Measurements from ENCODE around the gene HGS. TPM values are rescaled to one million over a fixed set of nuclear protein-coding genes. Genes with fewer than 3 reads are reported as not detected.

HGS gene
- total RNA-seq, 2 donors from 2014 or later = 60.7 to 66.9 TPM

DNA sequence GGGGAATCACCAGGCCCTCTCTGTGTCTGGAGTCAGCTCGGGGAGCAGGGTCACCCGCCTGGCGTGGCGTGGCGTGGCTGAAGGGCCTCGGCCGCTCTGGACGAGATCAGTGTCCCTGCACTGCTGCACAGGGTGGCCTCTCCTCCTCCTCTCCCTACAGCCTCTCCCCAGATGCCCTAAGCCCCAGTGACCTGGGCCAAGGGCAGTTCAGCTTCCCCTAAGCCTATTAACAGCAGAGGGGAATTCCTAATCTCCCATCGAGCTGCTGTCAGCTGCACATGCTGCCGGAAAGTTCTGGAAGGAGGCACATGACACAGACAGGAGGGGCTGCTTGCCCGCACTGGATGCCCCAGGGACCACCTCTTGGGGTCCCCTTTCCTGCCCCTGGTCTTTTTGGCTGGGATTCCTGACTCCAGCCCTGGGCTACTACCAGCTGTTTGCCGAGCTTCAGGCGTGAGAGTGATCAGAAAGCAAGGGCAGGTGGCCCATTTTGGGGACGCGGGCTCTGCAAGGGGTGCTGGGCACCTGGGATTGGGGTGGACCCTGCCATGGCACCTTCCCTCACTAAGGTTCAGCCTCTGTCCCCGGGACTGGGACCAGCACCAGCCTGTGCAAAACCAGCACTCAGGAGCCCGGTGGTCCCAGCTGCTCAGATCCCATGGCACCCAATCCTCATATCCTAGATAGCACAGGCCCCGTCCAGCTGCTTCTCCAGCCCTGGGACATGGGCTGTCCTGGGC lies 28.3 kb upstream of the HGS start:
- TF ChIP-seq POLR2A (IDR thresholded peaks at IDR 0.05) = no peak
- TF ChIP-seq, protein P1, sequence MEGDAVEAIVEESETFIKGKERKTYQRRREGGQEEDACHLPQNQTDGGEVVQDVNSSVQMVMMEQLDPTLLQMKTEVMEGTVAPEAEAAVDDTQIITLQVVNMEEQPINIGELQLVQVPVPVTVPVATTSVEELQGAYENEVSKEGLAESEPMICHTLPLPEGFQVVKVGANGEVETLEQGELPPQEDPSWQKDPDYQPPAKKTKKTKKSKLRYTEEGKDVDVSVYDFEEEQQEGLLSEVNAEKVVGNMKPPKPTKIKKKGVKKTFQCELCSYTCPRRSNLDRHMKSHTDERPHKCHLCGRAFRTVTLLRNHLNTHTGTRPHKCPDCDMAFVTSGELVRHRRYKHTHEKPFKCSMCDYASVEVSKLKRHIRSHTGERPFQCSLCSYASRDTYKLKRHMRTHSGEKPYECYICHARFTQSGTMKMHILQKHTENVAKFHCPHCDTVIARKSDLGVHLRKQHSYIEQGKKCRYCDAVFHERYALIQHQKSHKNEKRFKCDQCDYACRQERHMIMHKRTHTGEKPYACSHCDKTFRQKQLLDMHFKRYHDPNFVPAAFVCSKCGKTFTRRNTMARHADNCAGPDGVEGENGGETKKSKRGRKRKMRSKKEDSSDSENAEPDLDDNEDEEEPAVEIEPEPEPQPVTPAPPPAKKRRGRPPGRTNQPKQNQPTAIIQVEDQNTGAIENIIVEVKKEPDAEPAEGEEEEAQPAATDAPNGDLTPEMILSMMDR (IDR thresholded peaks at IDR 0.05) = no peak
- H3K27ac ChIP-seq = no peak overlapping the region
- no peaks in the 10 kb centered on the region for H3K27me3 ChIP-seq
- ATAC-seq = no peak
- WGBS, 2 donors = 35 to 70% methylated on average over 5 to 18 of the region's 18 CpGs
- peaks cover 18% of the 10 kb centered on the region for H3K4me1 ChIP-seq
- DNase-seq = no peak
- H3K9me3 ChIP-seq = no peaks in the 10 kb centered on the region
- intact Hi-C loops (cut with DNase I) = no loop called here
- H3K36me3 ChIP-seq (replicated peaks in 1 of 2; ENCODE audit: insufficient read depth in 1 of 2, low read depth in 2 of 2) = no peaks in the 10 kb centered on the region
- no peak overlapping the region for H3K4me3 ChIP-seq

DNA sequence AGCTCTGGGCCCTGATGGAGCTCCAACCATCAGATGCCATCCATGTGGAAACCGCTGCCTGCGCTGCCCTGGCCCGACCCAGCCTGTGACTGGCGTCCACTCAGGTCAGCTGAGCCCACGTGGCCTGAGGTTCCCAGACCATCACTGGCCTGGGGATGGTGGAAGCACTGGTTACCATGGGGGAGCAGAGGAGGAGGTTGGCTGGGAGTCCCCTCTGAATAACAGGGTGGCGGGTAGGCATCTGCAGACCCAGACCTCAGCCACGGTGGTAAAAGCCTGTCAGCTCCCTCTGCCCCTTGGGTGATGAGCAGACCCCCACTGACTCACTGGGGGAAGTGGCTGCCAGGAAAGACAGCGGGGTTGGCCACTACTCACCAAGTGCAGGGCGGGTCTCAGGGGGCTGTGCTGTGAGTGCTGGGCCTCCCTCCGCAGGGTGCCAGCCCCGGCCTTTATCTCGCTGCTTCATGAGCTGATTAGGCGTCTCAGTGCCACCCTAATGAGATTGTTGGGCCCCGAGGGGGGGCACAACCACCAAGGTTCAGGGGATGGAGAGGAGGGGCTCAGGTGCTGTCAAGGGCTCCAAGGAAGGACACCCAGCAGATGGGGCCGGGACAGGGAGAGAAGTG lies 27.6 kb upstream of the HGS start, which contains the start of gene PDE6G:
Gene PDE6G, minus strand, starts transcription at position 425 of the 626 bp plus-strand sequence. CDS start 3,237 bp downstream, outside the sequence.
- no peak within 1 kb of the TSS for H3K27ac ChIP-seq
- no peak for ATAC-seq
- H3K27me3 ChIP-seq = no peaks in the 10 kb centered on the region
- no peaks in the 10 kb centered on the region for H3K9me3 ChIP-seq
- TF ChIP-seq POLR2A (IDR thresholded peaks at IDR 0.05) = no peak
- TF ChIP-seq, protein P1 (IDR thresholded peaks at IDR 0.05) = no peak
- no peaks in the 10 kb centered on the region for H3K36me3 ChIP-seq (replicated peaks in 1 of 2; ENCODE audit: insufficient read depth in 1 of 2, low read depth in 2 of 2)
- no peak within 1 kb of the TSS for H3K4me3 ChIP-seq
- intact Hi-C loops (cut with DNase I) = no loop called here
- 83% methylated on average over 14 of the region's 15 CpGs; no CpG with 5 or more reads in 1 of the 2 donors for WGBS, 2 donors
- DNase-seq = no peak
- peaks cover 24% of the 10 kb centered on the region for H3K4me1 ChIP-seq

- no peak overlapping the region for H3K4me3 ChIP-seq
- no peaks in the 10 kb centered on the region for H3K36me3 ChIP-seq (replicated peaks in 1 of 2; ENCODE audit: insufficient read depth in 1 of 2, low read depth in 2 of 2)
- TF ChIP-seq, protein P1 (IDR thresholded peaks at IDR 0.05) = no peak
- no peak for TF ChIP-seq POLR2A (IDR thresholded peaks at IDR 0.05)
- WGBS, 2 donors = 74 to 80% methylated on average over 3 to 4 of the region's 4 CpGs
- H3K4me1 ChIP-seq = peaks cover 25% of the 10 kb centered on the region
- no peaks in the 10 kb centered on the region for H3K27me3 ChIP-seq
- no peak for DNase-seq
- no peak for ATAC-seq
- H3K27ac ChIP-seq = no peak overlapping the region
- intact Hi-C loops (cut with DNase I) = no loop called here
- no peaks in the 10 kb centered on the region for H3K9me3 ChIP-seq
Measured at GRCh38 chr17:81656835-81657234, 27.0 kb upstream of the HGS start.

- H3K9me3 ChIP-seq = no peaks in the 10 kb centered on the region
- ATAC-seq (peak; percentile 76), DNase-seq (peak; percentile 33 to 67 (median 44))
- TF ChIP-seq, protein P1 (IDR thresholded peaks at IDR 0.05) = no peak
- TF ChIP-seq POLR2A (IDR thresholded peaks at IDR 0.05) = no peak
- H3K27ac ChIP-seq = peak overlapping the region; percentile 66 to 94 (median 92)
- intact Hi-C loops (cut with DNase I) = no loop called here
- no peaks in the 10 kb centered on the region for H3K36me3 ChIP-seq (replicated peaks in 1 of 2; ENCODE audit: insufficient read depth in 1 of 2, low read depth in 2 of 2)
- no peaks in the 10 kb centered on the region for H3K27me3 ChIP-seq
- WGBS, 2 donors = 37 to 46% methylated on average over 5 of the region's 5 CpGs
- peaks cover 25% of the 10 kb centered on the region for H3K4me1 ChIP-seq
- H3K4me3 ChIP-seq = no peak overlapping the region
Measured at GRCh38 chr17:81659038-81659437, 24.8 kb upstream of the HGS start.

All from body of pancreas (tissue), 4 donors.